ENCODE measurements around the gene DACH1. TPM values are rescaled to one million over a fixed set of nuclear protein-coding genes. Genes with fewer than 3 reads are reported as not detected.

DACH1 gene
- total and polyA plus RNA-seq, 2 of the 8 experiments (the other 6 are each of a cell fraction or from before 2014, with no cell fraction given) = 0.12 to 0.67 TPM

DNA sequence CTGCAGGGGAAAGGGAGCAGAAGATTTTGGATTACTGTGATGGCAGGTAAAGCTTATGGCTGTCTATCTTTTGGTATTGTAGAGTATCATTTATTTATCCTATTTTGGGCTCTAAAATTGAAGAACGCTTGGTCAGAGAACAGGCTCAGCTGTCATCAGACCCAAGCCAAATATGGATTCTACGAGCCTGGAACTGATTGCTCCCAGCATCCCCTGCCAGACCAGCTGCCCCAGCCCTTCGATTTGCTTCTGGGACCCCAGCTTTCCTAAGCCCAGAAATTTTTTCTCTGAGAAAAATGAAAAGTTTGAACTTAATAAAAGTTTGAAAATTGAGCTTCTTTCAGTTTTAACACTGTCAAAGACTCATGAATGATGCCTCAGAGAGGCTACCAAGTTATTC is 472.8 kb downstream of the DACH1 start:
- TF ChIP-seq RNF2 (IDR thresholded peaks at IDR 0.05; ENCODE audit: borderline replicate concordance, low read depth, low read length, missing control alignments, poor library complexity, severe bottlenecking) = no peak
- TF ChIP-seq SP2 (IDR thresholded peaks at IDR 0.05; ENCODE audit: low read length) = no peak
- TF ChIP-seq YY1 (IDR thresholded peaks at IDR 0.05; ENCODE audit: low read depth, low read length) = no peak
- TF ChIP-seq JUND (IDR thresholded peaks at IDR 0.05; ENCODE audit: low read length) = no peak
- TF ChIP-seq HDAC6 (IDR thresholded peaks at IDR 0.05; ENCODE audit: low read depth, low read length) = no peak
- TF ChIP-seq TEAD4 (IDR thresholded peaks at IDR 0.05; ENCODE audit: low read depth, low read length) = no peak
- TF ChIP-seq SAP30 (IDR thresholded peaks at IDR 0.05; ENCODE audit: insufficient read depth, insufficient replicate concordance, low read length) = no peak
- TF ChIP-seq BACH1 (IDR thresholded peaks at IDR 0.05; ENCODE audit: low read length) = no peak
- TF ChIP-seq BRCA1 (IDR thresholded peaks at IDR 0.05; ENCODE audit: low read depth, low read length) = no peak
- no peak for TF ChIP-seq HDAC2 (IDR thresholded peaks at IDR 0.05; ENCODE audit: borderline replicate concordance in 1 of 2, low read depth in 2 of 2, low read length in 2 of 2)
- TF ChIP-seq CTBP2 (IDR thresholded peaks at IDR 0.05; ENCODE audit: borderline replicate concordance, insufficient read depth, insufficient read length, low read length) = no peak
- no peak overlapping the region for H3K27ac ChIP-seq (ENCODE audit: low read depth, low read length)
- no peaks in the 10 kb centered on the region for H3K79me2 ChIP-seq (ENCODE audit: control insufficient read depth in 1 of 2, insufficient read depth in 2 of 2, low read length in 2 of 2)

More for the DNA sequence above, 472.8 kb downstream of the DACH1 start:
- no peak overlapping the region for H2AK5ac ChIP-seq (ENCODE audit: low read depth, low read length)
- H3K9ac ChIP-seq (replicated peaks in 1 of 4; ENCODE audit: extremely low read depth in 1 of 4, low read depth in 3 of 4, low read length in 3 of 4) = no peak overlapping the region
- no peak overlapping the region for H3K56ac ChIP-seq (replicated peaks; ENCODE audit: insufficient read length, low read depth, low read length)
- H3K36me3 ChIP-seq (ENCODE audit: control insufficient read depth in 2 of 4, insufficient read depth in 4 of 4, low read length in 3 of 4) = no peaks in the 10 kb centered on the region
- no peak overlapping the region for H2BK5ac ChIP-seq (ENCODE audit: low read depth, low read length)
- H4K5ac ChIP-seq (ENCODE audit: insufficient read length, low read depth, low read length) = no peak overlapping the region
- H2BK15ac ChIP-seq (ENCODE audit: low read length) = no peak overlapping the region
- H2BK20ac ChIP-seq (ENCODE audit: low read length) = no peak overlapping the region
- no peak overlapping the region for H4K8ac ChIP-seq (ENCODE audit: extremely low read depth, insufficient read depth, low read length)
- no peak overlapping the region for H3K4ac ChIP-seq (replicated peaks; ENCODE audit: insufficient read length, low read depth, low read length)
- peaks cover 6 to 7% of the 10 kb centered on the region in 2 experiments; a peak in 3 of 4 replicates for H3K9me3 ChIP-seq (ENCODE audit: insufficient read depth in 2 of 2, low read depth in 1 of 2, low read length in 1 of 2)
- H3K79me1 ChIP-seq (ENCODE audit: low read depth, low read length) = no peaks in the 10 kb centered on the region
- no peak overlapping the region for H3K14ac ChIP-seq (ENCODE audit: insufficient read length)
- no peaks in the 10 kb centered on the region for H3K4me1 ChIP-seq (replicated peaks in 1 of 4; ENCODE audit: control insufficient read depth in 3 of 4, insufficient read depth in 4 of 4, low read length in 3 of 4)
- 100% methylated on average over 3 of the region's 3 CpGs; no CpG with 5 or more reads in 1 of the 2 experiments for WGBS, 2 experiments (ENCODE audit: extremely low coverage in 1 of 2, insufficient coverage in 1 of 2, insufficient read length in 1 of 2, insufficient replicate concordance in 2 of 2, low coverage in 1 of 2, low lambda C conversion rate in 2 of 2, missing lambda C conversion rate in 1 of 2)
- no peak overlapping the region for H3K4me3 ChIP-seq (ENCODE audit: extremely low read depth in 1 of 4, insufficient read depth in 2 of 4, low read depth in 3 of 4, low read length in 4 of 4)
- H3K27me3 ChIP-seq (replicated peaks in 1 of 4; ENCODE audit: control insufficient read depth in 3 of 4, extremely low read depth in 1 of 4, insufficient read depth in 3 of 4, low read length in 3 of 4) = no peaks in the 10 kb centered on the region
- no peak overlapping the region for H2BK120ac ChIP-seq (replicated peaks; ENCODE audit: low read depth, low read length)
- CTCF ChIA-PET (ENCODE audit: partially characterized antibody) = no interaction called here
- H3K23me2 ChIP-seq (ENCODE audit: low read depth, low read length) = no peaks in the 10 kb centered on the region
- DNase-seq (ENCODE audit: low read depth in 1 of 2, low spot score in 2 of 2) (no peak), FAIRE-seq (no peak)
- no peak overlapping the region for H2AFZ ChIP-seq (ENCODE audit: low read length)
- no peak overlapping the region for H3K23ac ChIP-seq (ENCODE audit: insufficient read length)
- no peak overlapping the region for H4K91ac ChIP-seq (replicated peaks; ENCODE audit: insufficient read length, low read length)
- no peaks in the 10 kb centered on the region for H4K20me1 ChIP-seq (replicated peaks in 1 of 2; ENCODE audit: control insufficient read depth in 1 of 2, insufficient read depth in 2 of 2, low read length in 2 of 2)
- no peak overlapping the region for H3K4me2 ChIP-seq (ENCODE audit: insufficient read depth in 1 of 2, low read depth in 2 of 2, low read length in 2 of 2)
- H2BK12ac ChIP-seq (ENCODE audit: low read depth, low read length) = no peak overlapping the region
- POLR2A ChIA-PET (ENCODE audit: partially characterized antibody) = no interaction called here
- no peak overlapping the region for H3K18ac ChIP-seq (ENCODE audit: extremely low read depth, low read length)

All from H1 (cell line).